Fibroblast of mammary gland (primary cell): ENCODE data around the gene AMDHD1.

Source experiments
- DNase-seq: peaks from one replicate; pipeline ENCODE4 v3.0.0-alpha.2; 2010; ENCODE audit warnings: low read depth
- H3K4me3 ChIP-seq: 2 replicates; pipeline ENCODE4 v1.5.1; 2011; ENCODE audit warnings: low read depth, mild to moderate bottlenecking, low read length, moderate library complexity; ENCODE audit not compliant: control insufficient read depth
- CTCF ChIP-seq: conservative IDR thresholded peaks from 2 replicates; pipeline ENCODE4 v1.5.1; 2011; ENCODE audit warnings: low read depth, low read length, inconsistent platforms; ENCODE audit not compliant: control insufficient read depth, insufficient read depth

AMDHD1 gene

GRCh38 chr12:95949477-95950206 lies 6.5 kb downstream of the AMDHD1 start:
- H3K4me3 ChIP-seq = no peak overlapping the region
- TF ChIP-seq CTCF = no peak

GRCh38 chr12:95951515-95951914 lies 8.4 kb downstream of the AMDHD1 start:
- H3K4me3 ChIP-seq = no peak overlapping the region
- no peak for TF ChIP-seq CTCF
- no peak for DNase-seq

More at GRCh38 chr12:95949477-95950206, 6.5 kb downstream of the AMDHD1 start:
- no peak for DNase-seq

GRCh38 chr12:95953000-95953399 lies 9.9 kb downstream of the AMDHD1 start:
- DNase-seq = no peak
- TF ChIP-seq CTCF = no peak
- no peak overlapping the region for H3K4me3 ChIP-seq

GRCh38 chr12:95955549-95956159 lies 12.5 kb downstream of the AMDHD1 start:
- no peak for DNase-seq
- no peak overlapping the region for H3K4me3 ChIP-seq
- TF ChIP-seq CTCF = no peak

GRCh38 chr12:95956557-95957145 lies 13.5 kb downstream of the AMDHD1 start:
- no peak overlapping the region for H3K4me3 ChIP-seq
- no peak for DNase-seq
- no peak for TF ChIP-seq CTCF

- DNase-seq = peak; percentile 19
- TF ChIP-seq CTCF = no peak
- H3K4me3 ChIP-seq = no peak overlapping the region
These were observed 16.0 kb downstream of the AMDHD1 start for GRCh38 chr12:95959107-95959506.
